A549 treated with AZD9567 at 1 μM for 4 hours (cell line): ENCODE results near the gene THAP4. TPM values are rescaled to one million over a fixed set of nuclear protein-coding genes. Genes with fewer than 3 reads are reported as not detected.

Source experiments
- total RNA-seq: library from RNA; stranded (reverse); fragments of 200-300 nt; extraction: Qiagen RNA extraction; gene quantifications from 5 replicates; pipeline ENCODE4 v1.2.3, GENCODE V29; 2022; ENCODE audit not compliant: insufficient read depth

THAP4 gene
- total RNA-seq, result 55.0 to 83.5 TPM (median 73.6 TPM) in 5 replicates

GRCh38 chr2:241637018-241637794 is at the start of gene THAP4, which contains the start of gene ATG4B:
Gene THAP4 (minus strand): TSS chr2:241637158. CDS start chr2:241637017, 141 bp downstream.
Gene ATG4B (plus strand): TSS chr2:241637693. CDS start chr2:241637715, 22 bp downstream.

GRCh38 chr2:241558532-241559322 is 78.2 kb downstream of the THAP4 start, which contains the start of gene BOK:
Gene BOK (plus strand): TSS chr2:241558745. CDS start chr2:241559484, 739 bp downstream.

Other genes starting within 250 kb of the THAP4 start
- 108 to 151 TPM (median 116 TPM) in 5 replicates for gene STK25, start 128.6 kb downstream of the THAP4 start, total RNA-seq
- gene BOK, start 78.4 kb downstream of the THAP4 start, total RNA-seq, result 27.3 to 40.9 TPM (median 38.7 TPM) in 5 replicates
- 49.7 to 59.3 TPM (median 55.9 TPM) in 5 replicates for gene ATG4B, start 535 bp upstream of the THAP4 start, total RNA-seq
- 129 to 146 TPM (median 135 TPM) in 5 replicates for gene DTYMK, start 49.7 kb upstream of the THAP4 start, total RNA-seq
- 20.8 to 23.8 TPM (median 21.8 TPM) in 5 replicates for gene ING5, start 64.9 kb upstream of the THAP4 start, total RNA-seq
- 6.3 to 13.6 TPM (median 11.8 TPM) in 5 replicates for gene D2HGDH, start 97.5 kb upstream of the THAP4 start, total RNA-seq
- 0.09 to 0.34 TPM (median 0.19 TPM) in 4 of 5 replicates, not detected in the other for gene GAL3ST2, start 139.7 kb upstream of the THAP4 start, total RNA-seq
- 0.20 to 0.25 TPM (median 0.21 TPM) in 4 of 5 replicates, not detected in the other for gene NEU4, start 172.0 kb upstream of the THAP4 start, total RNA-seq
- not detected in 5 replicates for gene PDCD1, start 221.7 kb upstream of the THAP4 start, total RNA-seq
- not detected in 5 replicates for gene RTP5, start 232.6 kb upstream of the THAP4 start, total RNA-seq